ENCODE data around the gene GINS3.

The GINS3 gene

DNA sequence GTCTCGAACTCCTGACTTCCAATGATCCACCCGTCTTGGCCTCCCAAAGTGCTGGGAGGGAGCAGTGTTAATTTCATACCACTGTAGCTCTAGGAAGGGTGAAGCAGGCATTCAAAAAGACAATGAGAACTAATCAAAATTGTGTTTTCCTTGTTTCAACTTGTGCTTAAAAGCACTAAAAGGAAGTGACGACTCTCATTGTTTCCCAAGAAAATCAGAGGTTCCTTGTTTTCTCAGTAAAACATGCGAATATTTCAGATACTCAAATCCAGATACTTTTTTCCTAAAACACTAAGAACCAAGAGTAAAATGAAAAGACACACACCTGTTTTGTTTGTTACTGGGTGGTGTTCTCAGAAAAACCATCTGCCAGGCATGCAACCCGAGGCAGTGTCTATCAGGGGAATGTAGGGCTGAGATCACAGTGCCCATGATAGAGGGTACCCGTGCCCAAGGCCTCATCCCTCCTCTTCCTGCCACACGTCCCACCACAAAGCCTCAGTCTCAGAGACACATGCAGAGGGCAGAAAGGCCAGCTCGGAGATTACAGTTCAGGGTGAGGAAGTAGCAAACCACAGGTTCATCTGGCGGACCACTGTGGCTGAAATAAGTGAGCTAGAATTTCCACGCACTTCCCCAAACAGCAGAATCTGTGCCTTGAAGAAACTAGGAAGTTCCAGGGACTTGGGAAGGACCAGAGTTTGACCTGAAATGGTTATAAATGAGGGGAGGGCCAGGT, 33.7 kb downstream of the GINS3 start:
- Histone ChIP-seq H2AFZ (ENCODE audit: low read length) (no peak overlapping the region), H3K9ac (ENCODE audit: low read depth, low read length, poor library complexity, severe bottlenecking) (no peak overlapping the region), H3K4me3 (ENCODE audit: low read length, poor library complexity, severe bottlenecking) (peak overlapping the region; percentile 41), H3K79me2 (ENCODE audit: insufficient read depth, low read length) (no peaks in the 10 kb centered on the region), H3K9me3 (ENCODE audit: insufficient read depth, low read depth, low read length) (no peaks in the 10 kb centered on the region), H3K9me2 (replicated peaks; ENCODE audit: low read depth, low read length) (no peaks in the 10 kb centered on the region), H3K36me3 (ENCODE audit: insufficient read depth, low read length) (no peaks in the 10 kb centered on the region), H4K20me1 (ENCODE audit: insufficient read depth, low read length, poor library complexity, severe bottlenecking) (no peaks in the 10 kb centered on the region), H3K27me3 (ENCODE audit: insufficient read depth, low read length, poor library complexity, severe bottlenecking) (no peaks in the 10 kb centered on the region), H3K4me1 (ENCODE audit: insufficient read depth, low read length, poor library complexity, severe bottlenecking) (peaks cover 24% of the 10 kb centered on the region), H3F3A (ENCODE audit: low read depth) (peaks cover 4% of the 10 kb centered on the region; the same call in 1 of the 2 replicates), H3K4me2 (ENCODE audit: low read depth, low read length, poor library complexity, severe bottlenecking) (peak overlapping the region; percentile 60)
- TF ChIP-seq, protein P1, sequence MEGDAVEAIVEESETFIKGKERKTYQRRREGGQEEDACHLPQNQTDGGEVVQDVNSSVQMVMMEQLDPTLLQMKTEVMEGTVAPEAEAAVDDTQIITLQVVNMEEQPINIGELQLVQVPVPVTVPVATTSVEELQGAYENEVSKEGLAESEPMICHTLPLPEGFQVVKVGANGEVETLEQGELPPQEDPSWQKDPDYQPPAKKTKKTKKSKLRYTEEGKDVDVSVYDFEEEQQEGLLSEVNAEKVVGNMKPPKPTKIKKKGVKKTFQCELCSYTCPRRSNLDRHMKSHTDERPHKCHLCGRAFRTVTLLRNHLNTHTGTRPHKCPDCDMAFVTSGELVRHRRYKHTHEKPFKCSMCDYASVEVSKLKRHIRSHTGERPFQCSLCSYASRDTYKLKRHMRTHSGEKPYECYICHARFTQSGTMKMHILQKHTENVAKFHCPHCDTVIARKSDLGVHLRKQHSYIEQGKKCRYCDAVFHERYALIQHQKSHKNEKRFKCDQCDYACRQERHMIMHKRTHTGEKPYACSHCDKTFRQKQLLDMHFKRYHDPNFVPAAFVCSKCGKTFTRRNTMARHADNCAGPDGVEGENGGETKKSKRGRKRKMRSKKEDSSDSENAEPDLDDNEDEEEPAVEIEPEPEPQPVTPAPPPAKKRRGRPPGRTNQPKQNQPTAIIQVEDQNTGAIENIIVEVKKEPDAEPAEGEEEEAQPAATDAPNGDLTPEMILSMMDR (conservative IDR thresholded peaks at IDR 0.05; ENCODE audit: low read length) = no peak
- TF ChIP-seq EZH2phosphoT487 (IDR thresholded peaks at IDR 0.05; ENCODE audit: borderline replicate concordance) = no peak

DNA sequence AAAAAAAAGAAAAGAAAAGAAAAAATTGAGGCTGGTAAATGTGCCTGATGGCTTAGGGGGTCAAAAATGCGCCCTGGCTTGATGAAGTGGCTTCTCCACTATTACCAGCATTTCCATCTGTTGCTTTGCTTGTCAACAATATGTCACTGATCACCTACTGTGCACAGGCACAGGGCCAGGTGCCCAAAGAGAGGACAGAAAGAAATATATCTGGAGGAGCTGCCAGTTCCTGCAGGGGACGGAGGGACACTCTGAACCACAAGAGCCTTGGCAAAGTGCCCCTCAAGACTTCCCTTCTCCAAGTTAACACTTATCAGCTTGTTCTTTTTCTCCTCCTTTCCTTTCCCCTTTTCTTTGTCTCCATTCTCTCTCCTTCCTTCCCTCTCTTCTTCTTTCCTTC, 34.7 kb downstream of the GINS3 start:
- Histone ChIP-seq H3K4me1 (ENCODE audit: insufficient read depth, low read length, poor library complexity, severe bottlenecking) (peaks cover 24% of the 10 kb centered on the region), H3K36me3 (ENCODE audit: insufficient read depth, low read length) (no peaks in the 10 kb centered on the region), H3K9me3 (ENCODE audit: insufficient read depth, low read depth, low read length) (no peaks in the 10 kb centered on the region), H2AFZ (ENCODE audit: low read length) (no peak overlapping the region), H3F3A (ENCODE audit: low read depth) (peaks cover 4% of the 10 kb centered on the region; the same call in 1 of the 2 replicates), H3K4me3 (ENCODE audit: low read length, poor library complexity, severe bottlenecking) (no peak overlapping the region), H3K27me3 (ENCODE audit: insufficient read depth, low read length, poor library complexity, severe bottlenecking) (no peaks in the 10 kb centered on the region), H3K9ac (ENCODE audit: low read depth, low read length, poor library complexity, severe bottlenecking) (no peak overlapping the region), H3K79me2 (ENCODE audit: insufficient read depth, low read length) (no peaks in the 10 kb centered on the region), H4K20me1 (ENCODE audit: insufficient read depth, low read length, poor library complexity, severe bottlenecking) (no peaks in the 10 kb centered on the region), H3K4me2 (ENCODE audit: low read depth, low read length, poor library complexity, severe bottlenecking) (peak overlapping the region; percentile 60), H3K9me2 (replicated peaks; ENCODE audit: low read depth, low read length) (no peaks in the 10 kb centered on the region)
- TF ChIP-seq, protein P1 (conservative IDR thresholded peaks at IDR 0.05; ENCODE audit: low read length) = no peak
- no peak for TF ChIP-seq EZH2phosphoT487 (IDR thresholded peaks at IDR 0.05; ENCODE audit: borderline replicate concordance)

DNA sequence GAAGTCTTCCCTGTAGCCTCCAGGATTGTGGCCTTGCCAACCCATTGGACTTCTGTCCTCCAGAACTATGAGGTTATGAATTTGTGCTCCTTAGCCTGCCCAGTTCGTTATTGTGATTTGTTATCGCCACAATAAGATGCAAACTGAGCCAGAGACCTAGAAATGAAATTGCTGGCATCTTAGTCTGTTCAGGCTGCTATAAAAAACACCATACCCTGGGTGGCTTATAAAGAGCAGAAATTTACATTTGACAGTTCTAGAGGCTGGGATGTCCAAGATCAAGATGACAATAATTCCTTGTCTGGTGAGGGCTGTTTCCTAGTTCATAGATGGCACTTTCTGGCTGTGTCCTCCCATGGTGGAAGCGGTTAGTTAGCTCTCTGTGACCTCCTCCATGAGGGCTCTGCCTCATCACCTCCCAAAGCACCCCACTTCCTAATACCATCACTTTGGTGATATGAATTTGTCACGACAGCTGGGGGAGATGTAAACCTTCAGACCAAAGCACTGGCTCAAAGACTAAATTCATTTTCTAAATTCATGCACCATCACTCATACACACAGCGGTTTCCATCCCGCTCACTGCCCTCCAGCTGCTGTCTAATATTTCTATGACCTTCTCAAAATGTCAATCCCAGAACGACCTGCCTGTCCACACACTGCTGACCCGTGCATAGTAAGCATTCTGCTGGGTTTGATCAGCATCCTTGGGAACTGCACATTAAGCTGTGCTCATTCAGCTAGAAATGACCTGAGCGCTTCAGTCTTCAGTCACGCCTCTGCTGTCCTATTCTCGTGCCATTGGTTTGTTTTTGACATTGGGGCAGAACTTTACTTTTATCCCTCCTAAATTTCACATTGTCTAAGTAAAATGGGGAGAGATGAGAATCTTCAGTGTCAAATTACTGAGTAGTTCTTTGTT, 36.6 kb downstream of the GINS3 start:
- Histone ChIP-seq H3K9me3 (ENCODE audit: insufficient read depth, low read depth, low read length) (no peaks in the 10 kb centered on the region), H3K9me2 (replicated peaks; ENCODE audit: low read depth, low read length) (no peaks in the 10 kb centered on the region), H3K4me2 (ENCODE audit: low read depth, low read length, poor library complexity, severe bottlenecking) (no peak overlapping the region), H3F3A (ENCODE audit: low read depth) (peaks cover 4% of the 10 kb centered on the region; the same call in 1 of the 2 replicates), H3K9ac (ENCODE audit: low read depth, low read length, poor library complexity, severe bottlenecking) (no peak overlapping the region), H3K79me2 (ENCODE audit: insufficient read depth, low read length) (no peaks in the 10 kb centered on the region), H3K27me3 (ENCODE audit: insufficient read depth, low read length, poor library complexity, severe bottlenecking) (no peaks in the 10 kb centered on the region), H3K36me3 (ENCODE audit: insufficient read depth, low read length) (no peaks in the 10 kb centered on the region), H3K4me1 (ENCODE audit: insufficient read depth, low read length, poor library complexity, severe bottlenecking) (peaks cover 28% of the 10 kb centered on the region), H3K4me3 (ENCODE audit: low read length, poor library complexity, severe bottlenecking) (no peak overlapping the region), H4K20me1 (ENCODE audit: insufficient read depth, low read length, poor library complexity, severe bottlenecking) (no peaks in the 10 kb centered on the region), H2AFZ (ENCODE audit: low read length) (no peak overlapping the region)
- TF ChIP-seq EZH2phosphoT487 (IDR thresholded peaks at IDR 0.05; ENCODE audit: borderline replicate concordance) = no peak
- TF ChIP-seq, protein P1 (conservative IDR thresholded peaks at IDR 0.05; ENCODE audit: low read length) = no peak

All from Loucy (cell line).